HG03095 (cell line): ENCODE measurements around the gene S100A16.
"Not testable (repeated sequence)": the region's sequence is repeated elsewhere in the genome, so short reads cannot be mapped to it uniquely, and the experiment has no call there.

ENCODE experiments used
- ATAC-seq: cut with Tn5 transposase; IDR thresholded peaks from one replicate; pipeline ENCODE4 v1.9.1; 2021; ENCODE audit warnings: moderate library complexity; ENCODE audit not compliant: unreplicated experiment

Gene S100A16, protein sequence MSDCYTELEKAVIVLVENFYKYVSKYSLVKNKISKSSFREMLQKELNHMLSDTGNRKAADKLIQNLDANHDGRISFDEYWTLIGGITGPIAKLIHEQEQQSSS

GRCh38 chr1:153612755-153613331, at the start of gene S100A16:
Gene S100A16 (minus strand): TSS chr1:153613137. CDS start chr1:153608151, 4,986 bp downstream.
- no peak for ATAC-seq

DNA sequence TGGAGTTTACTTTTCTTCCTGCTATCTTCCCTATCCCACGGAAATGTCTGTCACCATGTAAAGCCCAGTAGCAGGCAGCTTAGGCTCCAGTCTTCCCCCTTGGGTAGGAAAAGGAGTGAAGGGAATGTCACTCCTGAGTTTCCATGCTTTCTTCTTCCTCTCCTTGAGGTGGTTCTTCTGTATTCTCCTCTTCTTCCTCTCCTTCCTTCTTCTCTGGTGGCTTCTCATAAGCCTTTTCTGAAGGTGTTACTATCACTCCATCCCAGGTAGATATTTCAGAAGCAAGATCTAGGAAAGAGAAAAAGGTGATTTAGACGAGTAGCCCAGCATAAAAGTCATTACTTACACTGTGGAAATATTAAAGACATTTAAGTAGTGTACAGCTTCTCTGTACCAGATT, 49.3 kb upstream of the S100A16 start:
- ATAC-seq = no peak

DNA sequence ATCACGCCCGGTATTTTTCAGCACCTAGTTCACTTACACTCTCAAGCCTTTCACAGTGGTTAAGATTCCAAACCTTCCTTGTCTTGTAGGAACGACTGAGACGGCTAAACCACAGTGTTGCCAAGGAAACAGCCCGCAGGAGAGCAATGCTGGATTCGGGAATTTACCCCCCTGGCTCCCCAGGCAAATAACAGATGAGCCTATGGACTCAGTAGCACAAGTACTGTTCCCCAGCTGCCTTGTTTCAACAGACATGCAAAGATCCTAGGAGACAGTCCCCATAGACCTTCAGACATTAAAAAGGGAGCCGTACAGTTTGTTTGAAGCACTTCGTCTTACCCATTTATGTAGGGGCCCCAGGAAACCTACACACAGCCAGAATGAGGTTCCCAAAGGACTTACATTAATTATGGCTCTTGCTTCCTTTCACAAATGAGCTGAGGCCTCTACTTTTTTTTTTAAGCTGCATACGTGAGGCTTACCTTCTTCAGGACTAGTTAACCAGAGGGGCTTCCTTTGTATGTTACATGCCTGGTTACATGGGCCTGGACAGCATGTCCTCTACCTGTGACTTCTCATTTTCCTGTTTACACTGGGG, 48.3 kb upstream of the S100A16 start:
- no peak for ATAC-seq

- ATAC-seq = no peak
Measured at GRCh38 chr1:153659656-153660055, 46.7 kb upstream of the S100A16 start.

GRCh38 chr1:153659175-153659534, 46.2 kb upstream of the S100A16 start:
- no peak for ATAC-seq

DNA sequence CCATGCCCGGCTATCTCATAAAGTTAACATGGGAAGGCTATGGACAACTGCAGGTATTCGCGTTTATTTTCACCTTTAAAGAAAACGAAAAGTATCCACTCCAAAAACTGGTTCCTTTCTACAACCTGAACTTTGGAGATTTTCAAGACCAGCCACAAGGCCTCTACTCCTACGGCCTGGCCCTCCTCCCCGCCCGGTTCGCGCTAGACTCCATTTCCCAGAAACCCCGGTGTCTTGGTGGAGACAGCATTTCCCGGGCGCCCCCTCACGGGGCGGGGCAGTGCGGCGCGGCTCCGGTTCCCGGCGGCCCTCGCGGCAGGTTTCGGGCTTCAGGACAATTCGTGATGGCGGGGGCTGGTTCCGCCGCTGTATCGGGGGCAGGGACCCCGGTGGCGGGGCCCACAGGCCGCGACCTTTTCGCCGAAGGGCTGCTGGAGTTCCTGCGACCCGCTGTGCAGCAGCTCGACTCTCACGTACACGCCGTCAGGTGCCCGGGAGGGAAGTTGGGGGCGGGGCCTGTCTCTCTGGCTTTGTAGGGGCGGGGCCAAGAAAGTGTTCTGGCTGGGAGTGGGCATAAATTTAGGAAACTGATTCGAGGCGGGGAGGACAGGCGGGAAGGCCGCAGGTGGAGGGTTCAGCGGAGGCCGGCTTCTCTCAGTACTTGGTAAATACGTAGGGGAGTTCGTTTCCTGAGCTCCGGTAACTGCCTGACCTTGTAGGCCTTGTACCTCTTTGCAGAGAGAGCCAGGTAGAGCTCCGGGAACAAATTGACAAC, 45.6 kb upstream of the S100A16 start, which contains the start of gene SNAPIN:
SNAPIN (plus strand) TSS at position 304 of the 775 bp plus-strand sequence; CDS start at position 345, 41 bp downstream.
- peak; percentile 85 for ATAC-seq

- no peak for ATAC-seq
Measured at GRCh38 chr1:153655333-153655732, 42.4 kb upstream of the S100A16 start.

DNA sequence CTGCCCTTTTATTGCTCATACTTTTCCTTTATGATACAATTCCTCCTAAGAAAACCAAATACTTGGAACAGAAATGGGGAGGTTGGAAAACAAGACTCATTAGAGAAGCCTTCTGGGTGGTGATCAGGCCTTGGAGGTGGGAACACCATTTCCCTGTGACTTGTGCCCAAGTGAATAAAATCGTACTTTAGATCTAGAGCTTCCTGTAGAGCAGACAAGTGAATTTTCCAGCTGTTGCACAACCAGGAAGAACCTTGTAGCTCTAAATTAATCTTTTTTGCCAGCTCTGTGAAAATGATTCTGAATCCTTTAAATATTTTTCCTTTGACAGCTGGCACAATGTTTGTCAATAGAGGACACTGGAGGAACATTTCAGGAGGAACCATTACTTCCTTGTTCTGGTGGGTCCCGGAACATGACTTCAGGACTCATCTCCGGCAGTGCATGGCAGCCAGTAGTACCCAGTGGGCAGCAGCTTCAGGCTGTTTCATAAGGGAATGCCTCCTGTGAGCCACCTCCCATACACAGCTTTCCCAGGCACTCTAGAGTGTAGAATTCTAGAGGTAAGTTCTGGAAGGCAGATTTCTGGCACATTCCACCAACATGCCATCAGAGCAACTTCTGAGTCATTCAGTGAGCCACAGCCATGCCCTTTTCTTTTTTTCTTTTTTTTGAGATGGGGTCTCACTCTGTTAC, 40.0 kb upstream of the S100A16 start:
- ATAC-seq = no peak

GRCh38 chr1:153651771-153652170, 38.8 kb upstream of the S100A16 start:
- ATAC-seq = no peak

- no peak for ATAC-seq
Measured at GRCh38 chr1:153649863-153650235, 36.9 kb upstream of the S100A16 start.

- no peak for ATAC-seq
Measured at GRCh38 chr1:153649137-153649862, 36.4 kb upstream of the S100A16 start.

GRCh38 chr1:153648000-153648643, 35.2 kb upstream of the S100A16 start:
- no peak for ATAC-seq

DNA sequence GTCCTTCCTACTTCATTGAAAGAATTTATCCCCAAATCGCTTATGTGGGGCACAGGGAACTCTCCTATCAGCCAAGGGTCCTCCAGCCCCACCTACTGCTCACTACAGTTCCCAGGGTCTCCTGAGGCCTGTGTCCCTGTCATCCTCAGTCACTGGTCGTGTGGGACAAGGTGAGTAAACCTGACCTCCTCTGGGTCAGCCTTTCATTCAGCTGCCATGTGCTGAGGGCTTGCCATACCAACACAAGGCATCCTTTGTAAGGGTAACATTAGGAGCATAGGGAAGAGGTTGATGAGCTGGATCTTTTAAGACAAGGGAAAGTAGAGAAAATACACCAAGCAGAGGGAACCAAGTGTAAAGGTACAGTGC, 34.4 kb upstream of the S100A16 start:
- ATAC-seq = no peak

GRCh38 chr1:153646672-153647345, 33.9 kb upstream of the S100A16 start:
- no peak for ATAC-seq

GRCh38 chr1:153643816-153644215, 30.9 kb upstream of the S100A16 start:
- no peak for ATAC-seq

- no peak for ATAC-seq
Measured at GRCh38 chr1:153643100-153643499, 30.2 kb upstream of the S100A16 start.

- no peak for ATAC-seq
Measured at GRCh38 chr1:153642161-153642560, 29.2 kb upstream of the S100A16 start.

- ATAC-seq = no peak
Measured at GRCh38 chr1:153640861-153641260, 27.9 kb upstream of the S100A16 start.

DNA sequence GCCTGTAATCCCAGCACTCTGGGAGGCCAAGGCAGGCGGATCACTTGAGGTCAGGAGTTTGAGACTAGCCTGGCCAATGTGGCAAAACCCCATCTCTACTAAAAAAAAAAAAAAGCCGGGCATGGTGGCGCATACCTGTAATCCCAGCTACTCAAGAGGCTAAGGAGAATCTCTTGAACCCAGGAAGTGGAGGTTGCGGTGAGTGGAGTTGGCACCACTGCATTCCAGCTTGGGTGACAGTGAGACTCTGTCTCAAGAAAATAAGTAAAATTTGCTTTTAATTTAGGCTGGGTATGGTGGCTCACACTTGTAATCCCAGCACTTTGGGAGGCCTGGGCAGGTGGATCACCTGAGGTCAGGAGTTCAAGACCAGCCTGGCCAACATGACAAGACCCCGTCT, 27.3 kb upstream of the S100A16 start:
- not testable (repeated sequence) for ATAC-seq

DNA sequence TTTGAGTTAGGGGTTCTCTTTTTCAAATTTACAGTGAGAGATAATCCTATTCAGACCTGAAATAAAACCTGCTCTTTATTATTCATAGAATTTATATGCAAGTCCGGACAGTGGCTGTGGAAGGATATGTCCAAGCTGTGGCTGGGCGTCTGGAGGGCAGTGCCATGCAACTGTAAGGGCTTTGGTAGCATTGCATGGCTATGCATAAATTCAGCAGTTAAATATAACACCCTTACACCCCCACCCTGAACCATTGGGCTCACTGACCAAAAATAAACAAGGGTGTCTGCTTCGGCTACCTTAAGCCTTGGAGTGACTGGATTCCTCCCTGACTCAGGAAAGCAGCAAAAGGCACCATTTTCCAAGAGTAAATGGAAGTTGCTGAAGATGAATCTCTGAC, 26.3 kb upstream of the S100A16 start:
- ATAC-seq = no peak
